GM12872 (cell line): Measurements from ENCODE around the gene MKNK1.

Experiments
- TF ChIP-seq, protein P1 (sequence below): IDR thresholded peaks from 3 replicates; pipeline ENCODE4 v1.5.1; 2011; ENCODE audit warnings: low read depth, mild to moderate bottlenecking, low read length, moderate library complexity; ENCODE audit not compliant: insufficient read depth

MKNK1 gene

DNA sequence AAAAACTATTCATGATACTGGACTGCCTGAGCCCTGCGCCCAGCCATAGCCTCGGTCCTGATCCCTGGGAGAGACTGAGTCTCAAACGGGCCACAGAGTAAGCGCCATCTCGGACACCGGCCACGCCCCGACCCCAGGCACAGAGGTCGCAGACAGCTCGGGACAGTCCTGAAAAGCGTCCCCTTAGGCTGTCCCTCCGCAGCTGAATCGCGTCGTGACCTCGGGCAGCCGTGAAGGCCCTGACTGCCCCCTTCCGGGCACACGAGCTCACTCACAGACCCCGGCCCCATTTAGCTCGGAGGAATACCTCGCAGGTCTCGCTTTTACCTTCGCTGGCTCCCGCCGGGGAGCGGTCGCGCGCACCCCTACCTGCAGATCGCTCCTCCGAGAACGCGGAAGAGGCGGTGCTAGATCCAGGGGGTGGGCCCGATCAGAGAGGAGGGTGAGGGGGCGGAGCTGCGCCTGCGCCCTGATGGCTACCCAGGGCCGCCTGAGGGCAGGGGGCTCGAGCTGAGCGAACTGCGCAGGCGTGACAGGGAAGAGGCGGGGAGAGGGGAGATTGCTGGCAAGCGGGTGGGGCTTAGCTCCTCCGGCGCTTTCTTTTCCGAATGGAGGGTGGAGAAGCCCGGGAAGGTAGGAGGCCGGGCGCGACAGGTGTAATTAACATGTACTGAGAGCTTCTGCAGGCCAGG lies at the start of gene MKNK1:
TSS of gene MKNK1 (minus strand) at position 411 of the 692 bp plus-strand sequence. CDS start 20,941 bp downstream, outside the sequence.
- TF ChIP-seq, protein P1, sequence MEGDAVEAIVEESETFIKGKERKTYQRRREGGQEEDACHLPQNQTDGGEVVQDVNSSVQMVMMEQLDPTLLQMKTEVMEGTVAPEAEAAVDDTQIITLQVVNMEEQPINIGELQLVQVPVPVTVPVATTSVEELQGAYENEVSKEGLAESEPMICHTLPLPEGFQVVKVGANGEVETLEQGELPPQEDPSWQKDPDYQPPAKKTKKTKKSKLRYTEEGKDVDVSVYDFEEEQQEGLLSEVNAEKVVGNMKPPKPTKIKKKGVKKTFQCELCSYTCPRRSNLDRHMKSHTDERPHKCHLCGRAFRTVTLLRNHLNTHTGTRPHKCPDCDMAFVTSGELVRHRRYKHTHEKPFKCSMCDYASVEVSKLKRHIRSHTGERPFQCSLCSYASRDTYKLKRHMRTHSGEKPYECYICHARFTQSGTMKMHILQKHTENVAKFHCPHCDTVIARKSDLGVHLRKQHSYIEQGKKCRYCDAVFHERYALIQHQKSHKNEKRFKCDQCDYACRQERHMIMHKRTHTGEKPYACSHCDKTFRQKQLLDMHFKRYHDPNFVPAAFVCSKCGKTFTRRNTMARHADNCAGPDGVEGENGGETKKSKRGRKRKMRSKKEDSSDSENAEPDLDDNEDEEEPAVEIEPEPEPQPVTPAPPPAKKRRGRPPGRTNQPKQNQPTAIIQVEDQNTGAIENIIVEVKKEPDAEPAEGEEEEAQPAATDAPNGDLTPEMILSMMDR: peak; percentile 21; the same call in 1 of the 3 replicates

DNA sequence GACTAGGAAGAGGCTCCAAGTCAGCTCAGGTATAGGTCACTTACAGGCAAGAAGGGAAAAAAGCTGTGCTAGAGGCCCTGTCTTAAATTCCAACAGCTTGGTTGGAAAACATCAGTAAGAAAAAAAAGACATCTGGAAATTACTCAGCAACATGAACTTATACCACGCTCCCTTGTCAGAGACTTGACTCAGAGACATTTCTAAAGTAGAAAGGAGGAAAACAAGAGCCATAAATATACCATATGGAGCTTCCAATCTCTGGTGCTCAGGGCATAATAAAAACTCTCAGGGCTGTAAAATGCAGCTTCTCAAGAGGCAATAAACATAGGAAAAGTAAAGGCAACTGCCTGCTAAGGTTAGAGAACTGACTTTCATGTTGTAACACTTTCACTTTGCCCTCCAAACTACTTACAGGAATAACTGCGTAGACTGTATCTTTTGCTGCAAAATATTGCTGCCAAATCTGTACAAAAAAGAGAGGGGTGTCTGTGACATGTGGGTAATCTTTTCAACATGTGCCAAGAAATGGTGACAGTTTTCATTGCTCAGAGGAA lies 49.4 kb upstream of the MKNK1 start:
- TF ChIP-seq, protein P1: no peak

DNA sequence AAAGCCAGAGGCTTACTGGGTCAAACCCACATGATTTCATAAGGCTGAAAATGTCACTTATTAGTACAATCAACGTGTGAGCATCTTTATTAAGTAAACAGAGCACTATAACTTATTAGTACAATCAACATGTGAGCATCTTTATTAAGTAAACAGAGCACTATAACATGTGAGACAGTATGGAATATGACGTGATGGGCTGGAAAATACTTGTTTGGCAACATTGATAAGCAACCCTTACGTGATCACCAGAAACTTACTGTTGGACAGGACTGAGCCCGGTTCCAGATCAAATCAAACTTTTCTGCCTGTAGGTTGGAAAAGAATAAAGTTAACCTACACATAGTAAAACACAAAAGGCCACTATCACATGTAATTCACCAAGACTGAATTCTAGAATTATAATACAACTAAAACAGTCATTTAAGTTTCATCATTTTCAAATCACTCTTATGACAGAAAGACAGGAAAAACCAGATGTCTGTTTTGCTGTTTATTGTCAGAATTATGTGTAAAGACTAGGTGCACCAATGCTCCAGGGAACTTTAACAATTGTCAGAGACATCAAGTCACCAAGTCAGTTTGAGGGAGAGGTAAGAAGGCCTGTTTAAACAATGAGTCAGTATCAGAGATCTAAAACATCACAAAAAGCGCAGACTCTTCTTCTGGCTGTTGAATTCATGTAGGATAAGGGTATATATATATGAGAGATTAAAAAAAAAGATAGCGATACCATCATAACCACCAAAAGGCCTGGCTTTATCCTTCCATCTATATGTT lies 48.4 kb upstream of the MKNK1 start:
- TF ChIP-seq, protein P1: no peak

DNA sequence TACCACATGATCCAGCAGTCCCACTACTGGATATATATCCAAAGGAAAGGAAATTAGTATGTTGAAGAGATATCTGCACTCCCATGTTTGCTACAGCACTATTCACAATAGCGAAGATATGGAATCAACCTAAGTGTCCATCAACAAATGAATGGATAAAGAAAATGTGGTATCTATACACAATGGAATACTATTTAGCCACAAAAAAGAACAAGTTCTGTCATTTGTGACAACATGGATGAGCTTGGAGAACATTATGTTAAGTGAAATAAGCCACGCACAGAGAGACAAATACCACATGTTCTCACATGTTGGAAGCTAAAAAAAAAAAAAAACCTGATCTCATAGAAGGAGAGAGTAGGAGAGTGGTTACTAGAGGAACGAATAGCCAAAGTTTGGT lies 46.4 kb upstream of the MKNK1 start:
- TF ChIP-seq, protein P1: no peak

DNA sequence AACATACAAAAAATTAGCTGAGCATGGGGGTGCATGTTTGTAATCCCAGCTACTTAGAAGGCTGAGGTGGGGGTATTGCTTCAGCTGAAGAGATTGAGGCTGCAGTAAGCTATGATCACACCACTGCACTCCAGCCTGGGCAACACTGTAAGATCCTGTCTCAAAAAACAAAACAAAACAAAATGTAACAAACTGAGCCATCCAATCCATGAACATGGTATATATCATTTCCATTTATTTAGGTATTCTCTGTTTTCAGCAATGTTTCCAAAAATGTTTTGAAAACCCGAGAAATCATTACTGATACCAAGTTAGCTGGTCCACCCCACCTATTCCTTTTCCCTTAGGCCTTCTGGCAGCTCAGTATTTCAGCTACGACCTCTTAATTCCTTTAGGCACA lies 45.7 kb upstream of the MKNK1 start:
- TF ChIP-seq, protein P1: no peak

DNA sequence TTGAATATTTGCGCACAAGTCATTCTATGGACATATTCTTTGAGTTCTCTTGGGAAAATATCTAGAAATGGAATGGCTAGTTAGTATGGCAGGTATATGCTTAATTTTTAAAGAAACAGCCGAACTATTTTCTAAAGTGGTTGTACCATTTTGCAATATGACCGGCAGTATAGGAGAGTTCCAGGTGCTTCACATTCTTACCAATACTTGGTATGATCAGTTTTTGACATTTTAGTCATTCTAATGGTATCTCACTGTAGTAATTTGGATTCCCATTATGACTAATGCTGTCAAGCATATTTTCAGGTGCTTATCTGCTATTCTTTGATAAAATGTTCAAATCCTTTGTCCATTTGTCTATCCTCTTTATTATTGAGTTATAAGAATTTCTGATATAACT lies 43.5 kb upstream of the MKNK1 start:
- TF ChIP-seq, protein P1: no peak

DNA sequence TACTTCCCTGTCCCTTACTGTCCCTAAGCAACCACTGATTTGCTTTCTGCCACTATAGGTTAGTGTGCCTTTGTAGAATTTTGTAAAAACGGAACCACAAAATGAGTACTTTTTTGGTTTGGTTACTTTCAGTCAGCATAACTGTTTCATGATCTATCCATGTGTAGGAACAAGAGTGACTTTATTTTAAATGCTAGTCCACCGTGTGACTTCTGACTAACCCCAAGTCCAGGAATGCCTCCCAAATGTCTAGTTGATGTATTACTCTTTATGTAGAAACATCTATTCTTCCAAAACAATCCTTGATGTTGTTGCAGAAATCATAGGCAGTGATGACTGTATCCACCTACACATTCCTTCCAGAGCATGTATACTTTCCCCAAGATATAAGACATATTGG lies 42.8 kb upstream of the MKNK1 start:
- TF ChIP-seq, protein P1: no peak
